A673 (cell line): ENCODE results near the gene BAK1. TPM values are rescaled to one million over a fixed set of nuclear protein-coding genes. Genes with fewer than 3 reads are reported as not detected.
A peak's percentile ranks its signal among the peaks of the same experiment; 100 is the strongest.

ENCODE experiments used
- BruUV-seq: library from RNA; stranded (reverse); fragments of 400-500 nt; replicated peaks from 2 replicates; lab custom pipeline; 2021; lab: Mats Ljungman, UMichigan
- CTCF ChIA-PET: fragments of 300-600 bp; sonication (Branson Sonifier 250); formaldehyde crosslinking; loops from one replicate; lab custom pipeline; 2022; ENCODE audit warnings: antibody characterized with exemption; lab: Charles Lee
- POLR2A ChIA-PET: fragments of 300-600 bp; sonication (Branson Sonifier 250); formaldehyde crosslinking; loops from one replicate; lab custom pipeline; 2022; ENCODE audit warnings: antibody characterized with exemption; ENCODE audit not compliant: low non-redundant PET; lab: Charles Lee
- DNase-seq: peaks from one replicate; pipeline ENCODE4 v3.0.0-alpha.2; 2015; ENCODE audit warnings: low spot score
- H3K27ac ChIP-seq: fragments of 200-600 bp; sonication (generic); 2 replicates; pipeline ENCODE4 v1.5.1; 2016; ENCODE audit warnings: mixed run types, low read depth, mild to moderate bottlenecking, mixed read lengths, antibody characterized with exemption, low read length; ENCODE audit not compliant: poor library complexity, severe bottlenecking
- H3K27me3 ChIP-seq: fragments of 200-600 bp; sonication (generic); replicated peaks from 2 replicates; pipeline ENCODE4 v1.6.1; 2017; ENCODE audit warnings: mixed run types, low read depth, mild to moderate bottlenecking, mixed read lengths, antibody characterized with exemption, low read length; ENCODE audit not compliant: insufficient read depth, poor library complexity
- H3K36me3 ChIP-seq: fragments of 200-600 bp; sonication (generic); 2 replicates; pipeline ENCODE4 v1.6.1; 2016; ENCODE audit warnings: mixed run types, mild to moderate bottlenecking, mixed read lengths, antibody characterized with exemption, low read length; ENCODE audit not compliant: insufficient read depth, poor library complexity, severe bottlenecking
- H3K4me1 ChIP-seq: fragments of 200-600 bp; sonication (generic); 2 replicates; pipeline ENCODE4 v1.6.1; 2017; ENCODE audit warnings: mixed run types, mild to moderate bottlenecking, mixed read lengths, antibody characterized with exemption, low read length; ENCODE audit not compliant: insufficient read depth, poor library complexity, severe bottlenecking
- H3K4me3 ChIP-seq: fragments of 200-600 bp; sonication (generic); 2 replicates; pipeline ENCODE4 v1.5.1; 2016; ENCODE audit warnings: low read depth, mixed run types, mild to moderate bottlenecking, mixed read lengths, low read length; ENCODE audit not compliant: poor library complexity, severe bottlenecking
- H3K9me3 ChIP-seq: fragments of 200-600 bp; sonication (generic); 2 replicates; pipeline ENCODE4 v1.6.1; 2016; ENCODE audit warnings: mixed run types, low read depth, mild to moderate bottlenecking, mixed read lengths, antibody characterized with exemption, low read length; ENCODE audit not compliant: poor library complexity, severe bottlenecking
- EZH2 ChIP-seq: fragments of 200-600 bp; sonication (generic); IDR thresholded peaks from 2 replicates; pipeline ENCODE4 v1.6.1; 2017; ENCODE audit warnings: borderline replicate concordance, low read depth, mild to moderate bottlenecking, mixed read lengths, antibody characterized with exemption, low read length; ENCODE audit not compliant: poor library complexity, severe bottlenecking
- intact Hi-C: fragments of 100-400 bp; cut with micrococcal nuclease; formaldehyde crosslinking; loops from one replicate; pipeline ENCODE4 v1.10.0; 2022; ENCODE audit not compliant: unreplicated experiment
- total RNA-seq: library from RNA; stranded (reverse); gene quantifications from 2 replicates; pipeline ENCODE4 v1.2.3, GENCODE V29; 2021
- TF ChIP-seq, protein P1 (sequence below): fragments of 300-800, 200-600 bp; sonication (generic); conservative IDR thresholded peaks from 2 replicates; pipeline ENCODE4 v1.5.1; 2017; ENCODE audit warnings: low read depth, mild to moderate bottlenecking, antibody characterized with exemption, low read length, moderate library complexity, mixed read lengths

The BAK1 gene
- total RNA-seq, 1 experiment from 2014 or later, result 27.1 TPM

DNA sequence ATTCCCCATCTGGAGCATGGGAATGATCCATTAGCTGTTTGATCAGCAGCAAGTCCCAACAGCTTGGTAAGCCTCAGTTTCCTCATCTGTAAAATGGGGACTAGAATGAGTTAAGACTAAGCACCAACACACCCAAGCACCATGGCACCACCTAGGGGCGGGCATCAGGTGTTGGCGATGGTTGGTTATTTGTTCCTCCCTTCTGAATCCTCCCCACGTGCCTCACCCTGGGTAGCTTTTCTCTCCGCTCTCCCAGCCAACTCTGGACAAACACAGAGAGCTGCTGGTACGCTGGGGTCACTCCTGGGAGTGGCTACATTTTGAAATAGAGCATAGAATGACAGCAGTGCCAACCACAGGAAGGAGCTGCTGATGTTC, 27.7 kb upstream of the BAK1 start:
- H3K27me3 ChIP-seq, result no peaks in the 10 kb centered on the region
- H3K9me3 ChIP-seq, result no peaks in the 10 kb centered on the region
- no peak overlapping the region for H3K4me3 ChIP-seq
- POLR2A ChIA-PET, result no interaction called here
- intact Hi-C loops, result no loop called here
- CTCF ChIA-PET, result interaction anchor here (0.6 kb wide), 1 partner anchor 11 kb away, joined by 3 read pairs; no protein-coding TSS in a partner anchor
- no peak for TF ChIP-seq EZH2
- TF ChIP-seq, protein P1, sequence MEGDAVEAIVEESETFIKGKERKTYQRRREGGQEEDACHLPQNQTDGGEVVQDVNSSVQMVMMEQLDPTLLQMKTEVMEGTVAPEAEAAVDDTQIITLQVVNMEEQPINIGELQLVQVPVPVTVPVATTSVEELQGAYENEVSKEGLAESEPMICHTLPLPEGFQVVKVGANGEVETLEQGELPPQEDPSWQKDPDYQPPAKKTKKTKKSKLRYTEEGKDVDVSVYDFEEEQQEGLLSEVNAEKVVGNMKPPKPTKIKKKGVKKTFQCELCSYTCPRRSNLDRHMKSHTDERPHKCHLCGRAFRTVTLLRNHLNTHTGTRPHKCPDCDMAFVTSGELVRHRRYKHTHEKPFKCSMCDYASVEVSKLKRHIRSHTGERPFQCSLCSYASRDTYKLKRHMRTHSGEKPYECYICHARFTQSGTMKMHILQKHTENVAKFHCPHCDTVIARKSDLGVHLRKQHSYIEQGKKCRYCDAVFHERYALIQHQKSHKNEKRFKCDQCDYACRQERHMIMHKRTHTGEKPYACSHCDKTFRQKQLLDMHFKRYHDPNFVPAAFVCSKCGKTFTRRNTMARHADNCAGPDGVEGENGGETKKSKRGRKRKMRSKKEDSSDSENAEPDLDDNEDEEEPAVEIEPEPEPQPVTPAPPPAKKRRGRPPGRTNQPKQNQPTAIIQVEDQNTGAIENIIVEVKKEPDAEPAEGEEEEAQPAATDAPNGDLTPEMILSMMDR, result peak; percentile 34; the same call in 1 of the 2 replicates
- no peak overlapping the region for H3K27ac ChIP-seq
- no peak for DNase-seq
- BruUV-seq, result no TSS peak
- no peaks in the 10 kb centered on the region for H3K36me3 ChIP-seq
- no peaks in the 10 kb centered on the region for H3K4me1 ChIP-seq

DNA sequence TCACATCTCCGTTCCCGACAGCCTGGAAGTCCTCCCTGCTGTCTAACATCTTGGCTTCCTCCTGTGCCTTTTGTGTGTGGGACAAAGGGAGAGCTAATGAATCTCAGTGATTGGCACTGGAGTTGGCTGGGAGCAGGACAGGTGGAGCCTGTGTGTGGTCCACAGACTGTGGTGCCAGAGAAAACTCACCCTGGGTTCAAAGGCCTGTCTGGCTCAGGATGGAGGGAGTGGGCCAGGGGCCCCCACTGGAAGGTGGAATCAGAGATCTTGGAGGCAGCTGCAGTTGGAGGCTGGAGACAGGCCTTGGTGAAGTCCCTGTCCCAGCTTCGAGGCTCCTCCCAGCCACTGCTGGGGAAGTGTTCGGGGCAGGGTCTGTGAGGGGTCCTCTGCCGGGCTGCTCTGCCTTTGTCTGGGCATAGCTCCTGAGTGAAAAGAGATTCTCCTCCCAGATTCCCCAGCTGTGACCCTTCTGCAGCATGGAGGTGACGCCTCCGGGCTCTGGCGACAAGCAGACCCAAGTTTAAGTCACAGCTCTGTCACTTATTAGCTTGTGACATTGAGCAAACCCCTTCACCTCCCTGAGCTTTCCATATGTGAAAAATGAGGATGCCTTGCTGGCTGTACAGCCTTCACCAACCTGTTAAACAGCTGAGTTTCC, 27.2 kb upstream of the BAK1 start:
- ChIA-PET POLR2A (interaction anchor here (0.6 kb wide), 3 partner anchors 10 to 74 kb away, joined by 3 to 7 read pairs (median 5); no protein-coding TSS in a partner anchor), CTCF (no interaction called here)
- Histone ChIP-seq H3K4me1 (no peaks in the 10 kb centered on the region), H3K27me3 (no peaks in the 10 kb centered on the region), H3K27ac (no peak overlapping the region), H3K9me3 (no peaks in the 10 kb centered on the region), H3K36me3 (no peaks in the 10 kb centered on the region), H3K4me3 (no peak overlapping the region)
- no TSS peak for BruUV-seq
- no peak for TF ChIP-seq EZH2
- TF ChIP-seq, protein P1, result no peak
- intact Hi-C loops, result no loop called here
- DNase-seq, result no peak

DNA sequence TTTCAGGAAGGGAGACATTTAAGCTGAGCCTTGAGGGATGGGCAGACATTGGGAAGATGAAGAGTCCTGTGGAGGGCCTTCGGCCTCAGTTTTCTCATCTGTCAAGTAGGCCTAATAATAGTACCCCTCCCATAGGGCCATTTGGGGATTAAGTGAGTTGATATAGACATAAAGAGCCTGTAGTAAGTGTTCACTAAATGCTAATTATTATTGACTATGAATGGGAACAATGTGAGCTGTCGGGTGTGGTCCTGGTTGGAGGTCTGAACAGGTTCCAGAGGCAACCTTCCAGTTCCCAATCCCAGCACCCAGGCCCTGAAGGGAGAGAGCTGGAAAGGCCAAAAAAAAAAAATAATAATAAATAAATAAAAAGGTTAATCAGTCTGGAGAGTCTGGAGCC, 26.6 kb upstream of the BAK1 start:
- BruUV-seq, result no TSS peak
- POLR2A ChIA-PET, result interaction anchor here (0.6 kb wide), 3 partner anchors 9 to 75 kb away, joined by 3 to 7 read pairs (median 5); no protein-coding TSS in a partner anchor
- CTCF ChIA-PET, result no interaction called here
- no peaks in the 10 kb centered on the region for H3K36me3 ChIP-seq
- no peak overlapping the region for H3K27ac ChIP-seq
- H3K9me3 ChIP-seq, result no peaks in the 10 kb centered on the region
- no peaks in the 10 kb centered on the region for H3K4me1 ChIP-seq
- H3K4me3 ChIP-seq, result no peak overlapping the region
- intact Hi-C loops, result no loop called here
- TF ChIP-seq, protein P1, result no peak
- TF ChIP-seq EZH2, result no peak
- no peak for DNase-seq
- no peaks in the 10 kb centered on the region for H3K27me3 ChIP-seq
